Endothelial cell of umbilical vein (primary cell): ENCODE results near the gene UQCRH. TPM values are rescaled to one million over a fixed set of nuclear protein-coding genes. Genes with fewer than 3 reads are reported as not detected.

ENCODE experiments used
- BruUV-seq: library from RNA; stranded (reverse); fragments of 400-500 nt; replicated peaks from 2 replicates; lab custom pipeline; 2021; lab: Mats Ljungman, UMichigan
- CTCF ChIA-PET: fragments of 300-600, 350-600 bp; sonication (Branson Sonifier 250); formaldehyde crosslinking; loops from one replicate; lab custom pipeline; 2021; ENCODE audit warnings: antibody characterized with exemption, inconsistent platforms; lab: Charles Lee
- POLR2A ChIA-PET: fragments of 300-600, 350-600 bp; sonication (Branson Sonifier 250); formaldehyde crosslinking; loops from one replicate; lab custom pipeline; 2021; ENCODE audit warnings: antibody characterized with exemption, inconsistent platforms; lab: Charles Lee
- DNase-seq: peaks from one replicate; pipeline ENCODE4 v3.0.0-alpha.2; 2011; ENCODE audit warnings: low read depth, low spot score
- FAIRE-seq: peaks from 2 replicates; lab custom pipeline; 2011; peaks lifted over from hg19 to GRCh38; lab: Jason Lieb, UNC
- H2AFZ ChIP-seq: 2 replicates; pipeline ENCODE4 v1.6.0; 2012; ENCODE audit warnings: low read depth, low read length, control low read depth, inconsistent platforms
- H3K27ac ChIP-seq: 2 replicates; pipeline ENCODE4 v1.5.1; 2011; ENCODE audit warnings: low read depth, mild to moderate bottlenecking, control low read depth, low read length, moderate library complexity; ENCODE audit not compliant: insufficient read depth
- H3K27me3 ChIP-seq, 2 experiments: 2 replicates each; pipeline versions ENCODE4 v1.6.0 to v1.6.1; 2011; ENCODE audit warnings: low read length in 2 of 2, mixed read lengths in 1 of 2; ENCODE audit not compliant: control insufficient read depth in 2 of 2, insufficient read depth in 2 of 2
- H3K36me3 ChIP-seq, 2 experiments: 2 replicates in 1 of 2; 3 replicates in 1 of 2; pipeline ENCODE4 v1.5.1; 2011; ENCODE audit warnings: low read length in 2 of 2, mild to moderate bottlenecking in 1 of 2, moderate library complexity in 1 of 2; ENCODE audit not compliant: control insufficient read depth in 2 of 2, insufficient read depth in 2 of 2; ENCODE audit errors: extremely low read depth in 1 of 2
- H3K4me1 ChIP-seq: 3 replicates; pipeline ENCODE4 v1.5.1; 2011; ENCODE audit warnings: mild to moderate bottlenecking, low read length; ENCODE audit not compliant: control insufficient read depth, insufficient read depth; ENCODE audit errors: extremely low read depth
- H3K4me2 ChIP-seq: 2 replicates; pipeline ENCODE4 v1.6.1; 2011; ENCODE audit warnings: low read length, control low read depth, mixed read lengths; ENCODE audit not compliant: insufficient read depth
- H3K4me3 ChIP-seq, 3 experiments: fragments of 200-600 bp in 1 of 3; sonication (generic), shearing (Covaris generic) in 1 of 3; replicated peaks in 1 of 3; 2 replicates each; pipeline ENCODE4 v1.5.1; 2011 to 2016; ENCODE audit warnings: control low read depth in 3 of 3, low read length in 3 of 3, mild to moderate bottlenecking in 2 of 3, inconsistent platforms in 1 of 3, low read depth in 1 of 3, moderate library complexity in 1 of 3; ENCODE audit not compliant: insufficient read depth in 1 of 3
- H3K79me2 ChIP-seq: 2 replicates; pipeline ENCODE4 v1.6.0; 2012; ENCODE audit warnings: low read length, inconsistent platforms; ENCODE audit not compliant: control insufficient read depth, insufficient read depth
- H3K9ac ChIP-seq: replicated peaks from 2 replicates; pipeline ENCODE3; 2011; ENCODE audit warnings: low read length, control low read depth; ENCODE audit not compliant: insufficient read depth; ENCODE audit errors: extremely low read depth
- H3K9me1 ChIP-seq: replicated peaks from 3 replicates; pipeline ENCODE4 v1.6.0; 2011; ENCODE audit warnings: mild to moderate bottlenecking, low read length; ENCODE audit not compliant: control insufficient read depth, insufficient read depth; ENCODE audit errors: extremely low read depth
- H3K9me3 ChIP-seq: replicated peaks from 2 replicates; pipeline ENCODE4 v1.5.1; 2012; ENCODE audit warnings: low read length, inconsistent platforms; ENCODE audit not compliant: control insufficient read depth, insufficient read depth
- H4K20me1 ChIP-seq: replicated peaks from 2 replicates; pipeline ENCODE3; 2011; ENCODE audit warnings: mild to moderate bottlenecking, low read length; ENCODE audit not compliant: control insufficient read depth, insufficient read depth; ENCODE audit errors: extremely low read depth
- EZH2 ChIP-seq: IDR thresholded peaks from 2 replicates; pipeline ENCODE4 v1.6.1; 2012; ENCODE audit warnings: borderline replicate concordance, low read depth, mild to moderate bottlenecking, moderate library complexity, low read length, inconsistent platforms; ENCODE audit not compliant: severe bottlenecking
- FOS ChIP-seq: IDR thresholded peaks from 2 replicates; pipeline ENCODE4 v1.6.1; 2011; ENCODE audit warnings: mild to moderate bottlenecking, low read length, moderate library complexity, borderline replicate concordance; ENCODE audit not compliant: insufficient read depth
- GATA2 ChIP-seq: IDR thresholded peaks from 2 replicates; pipeline ENCODE4 v1.7.0; 2011; ENCODE audit warnings: low read depth, mild to moderate bottlenecking, moderate library complexity, mixed read lengths, low read length; ENCODE audit not compliant: insufficient read length, insufficient read depth
- JUN ChIP-seq: IDR thresholded peaks from 2 replicates; pipeline ENCODE4 v1.6.1; 2011; ENCODE audit warnings: borderline replicate concordance, low read depth; ENCODE audit not compliant: insufficient read length, insufficient read depth
- MYC ChIP-seq: IDR thresholded peaks from one replicate; pipeline ENCODE4 v1.6.1; 2011; ENCODE audit warnings: mild to moderate bottlenecking, low read depth, low read length
- POLR2A ChIP-seq: IDR thresholded peaks from 2 replicates; pipeline ENCODE4 v1.6.1; 2012; ENCODE audit warnings: low read depth, mild to moderate bottlenecking, control low read depth, low read length
- POLR2AphosphoS5 ChIP-seq: IDR thresholded peaks from 2 replicates; pipeline ENCODE4 v1.6.1; 2012; ENCODE audit warnings: low read depth, mild to moderate bottlenecking, control low read depth, low read length, moderate library complexity; ENCODE audit not compliant: insufficient read depth
- dilution Hi-C: fragments of 300-500 bp; cut with MboI; formaldehyde crosslinking; loops from one replicate; pipeline ENCODE4 v1.15.0; 2019; ENCODE audit warnings: low sequenced_read_pairs; ENCODE audit not compliant: extremely low pct_ligation_motif_present
- intact Hi-C: fragments of 100-400 bp; cut with micrococcal nuclease; formaldehyde crosslinking; loops from one replicate; pipeline ENCODE4 v1.10.0; 2022
- polyA plus RNA-seq, 4 experiments: library from polyadenylated mRNA; depleted of rRNA in 3 of 4; stranded (reverse) in 3 of 4; unstranded in 1 of 4; fragments of >200 nt; gene quantifications; 2 replicates each; pipeline versions ENCODE4 v1.2.1 to v1.2.3, GENCODE V29; 2011 to 2012; ENCODE audit warnings: missing spikeins in 1 of 4
- total RNA-seq: library from RNA; stranded (reverse); gene quantifications from 2 replicates; pipeline ENCODE4 v1.2.3, GENCODE V29; 2021
- TF ChIP-seq, protein P1 (sequence below): IDR thresholded peaks from 2 replicates; pipeline ENCODE4 v1.6.1; 2011; ENCODE audit not compliant: insufficient read depth, insufficient read length
- TF ChIP-seq, protein P2 (sequence below), 2 donors: IDR thresholded peaks; 1 replicate in 1 of 2; 2 replicates in 1 of 2; pipeline ENCODE4 v1.5.1; 2011; ENCODE audit warnings: low read length in 2 of 2, mild to moderate bottlenecking in 2 of 2, moderate library complexity in 2 of 2, control low read depth in 1 of 2, inconsistent platforms in 1 of 2, low read depth in 1 of 2; ENCODE audit not compliant: insufficient read depth in 1 of 2; ENCODE audit errors: extremely low read depth in 1 of 2

Gene UQCRH
- total and polyA plus RNA-seq, 2 donors (not counting 3 experiments of a cell fraction or from before 2014, with no cell fraction given), result 253 to 527 TPM

DNA sequence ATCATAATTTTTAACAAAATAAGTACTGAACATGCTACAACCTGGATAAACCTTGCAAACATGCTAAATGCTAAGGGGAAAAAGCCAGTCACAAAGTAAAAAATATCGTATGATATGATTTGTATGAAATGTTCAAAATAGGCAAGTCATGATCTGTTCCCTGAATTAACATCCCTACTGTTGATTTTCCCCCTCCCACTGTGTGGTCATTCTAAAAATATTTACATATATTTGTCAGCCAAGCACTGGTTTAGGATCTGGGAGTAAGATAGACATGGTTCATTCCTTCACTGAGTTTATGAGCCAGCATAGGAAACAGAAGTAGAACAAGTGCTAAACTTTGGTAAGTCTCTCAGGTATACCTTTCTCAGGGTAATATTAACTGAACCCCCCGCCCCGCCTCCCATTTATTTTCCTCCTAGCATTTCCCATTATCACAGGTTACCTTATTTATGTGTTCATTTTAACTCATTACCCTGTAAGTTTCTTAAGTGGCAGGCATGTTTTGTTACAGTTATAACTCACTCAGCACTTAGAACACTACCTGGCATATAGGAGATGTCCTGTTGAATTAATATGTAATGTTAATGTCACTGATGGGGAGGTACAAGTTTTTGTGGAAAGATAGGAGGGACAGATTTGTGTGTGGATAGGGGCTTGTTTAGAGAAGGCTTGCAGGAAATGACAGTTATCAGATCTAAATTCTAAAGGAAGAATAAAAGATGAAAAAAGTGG, 12.3 kb downstream of the UQCRH start:
- Histone ChIP-seq H3K36me3 (peaks cover 0 to 5% of the 10 kb centered on the region in 2 experiments), H3K9me3 (no peaks in the 10 kb centered on the region), H3K4me3 (no peak overlapping the region), H3K79me2 (no peaks in the 10 kb centered on the region), H3K4me1 (no peaks in the 10 kb centered on the region), H3K27ac (no peak overlapping the region), H4K20me1 (no peaks in the 10 kb centered on the region), H3K4me2 (no peak overlapping the region), H3K9ac (no peak overlapping the region), H2AFZ (no peak overlapping the region), H3K9me1 (no peaks in the 10 kb centered on the region), H3K27me3 (no peaks in the 10 kb centered on the region)
- CTCF ChIA-PET, result interaction anchor here (0.7 kb wide), 1 partner anchor 17 kb away, joined by 3 read pairs; no protein-coding TSS in a partner anchor
- POLR2A ChIA-PET, result no interaction called here
- no peak for TF ChIP-seq POLR2AphosphoS5
- no peak for TF ChIP-seq FOS
- no peak for TF ChIP-seq JUN
- TF ChIP-seq EZH2, result no peak
- TF ChIP-seq POLR2A, result no peak
- TF ChIP-seq MYC, result no peak
- TF ChIP-seq, protein P1, sequence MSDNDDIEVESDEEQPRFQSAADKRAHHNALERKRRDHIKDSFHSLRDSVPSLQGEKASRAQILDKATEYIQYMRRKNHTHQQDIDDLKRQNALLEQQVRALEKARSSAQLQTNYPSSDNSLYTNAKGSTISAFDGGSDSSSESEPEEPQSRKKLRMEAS, result no peak
- FAIRE-seq (no peak), DNase-seq (no peak)
- dilution Hi-C loops, result no loop called here
- intact Hi-C loops, result no loop called here
- BruUV-seq, result no TSS peak

DNA sequence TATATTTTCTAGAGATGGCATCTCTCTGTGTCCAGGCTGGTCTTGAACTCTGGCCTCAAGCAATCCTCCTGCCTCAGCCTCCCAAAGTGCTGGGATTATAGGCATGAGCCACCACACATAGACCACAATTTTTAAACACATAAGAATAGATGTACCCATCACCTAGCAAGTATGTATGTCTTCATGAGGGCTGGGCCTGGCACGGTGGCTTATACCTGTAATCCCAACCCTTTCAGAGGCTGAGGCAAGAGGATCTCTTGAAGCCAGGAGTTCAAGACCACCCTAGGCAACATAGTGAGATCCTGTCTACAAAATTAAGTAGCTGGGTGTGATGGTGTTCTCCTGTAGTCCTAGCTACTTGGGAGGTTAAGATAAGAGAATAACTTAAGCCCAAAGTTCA, 13.8 kb downstream of the UQCRH start:
- H3K9ac ChIP-seq, result no peak overlapping the region
- ChIA-PET CTCF (interaction anchor here (1.4 kb wide), 1 partner anchor 30 kb away, joined by 5 read pairs; no protein-coding TSS in a partner anchor), POLR2A (no interaction called here)
- no peak overlapping the region for H3K4me2 ChIP-seq
- H3K27ac ChIP-seq, result no peak overlapping the region
- TF ChIP-seq FOS (no peak), EZH2 (no peak), POLR2AphosphoS5 (no peak), MYC (no peak), POLR2A (no peak), GATA2 (no peak)
- TF ChIP-seq, protein P2, sequence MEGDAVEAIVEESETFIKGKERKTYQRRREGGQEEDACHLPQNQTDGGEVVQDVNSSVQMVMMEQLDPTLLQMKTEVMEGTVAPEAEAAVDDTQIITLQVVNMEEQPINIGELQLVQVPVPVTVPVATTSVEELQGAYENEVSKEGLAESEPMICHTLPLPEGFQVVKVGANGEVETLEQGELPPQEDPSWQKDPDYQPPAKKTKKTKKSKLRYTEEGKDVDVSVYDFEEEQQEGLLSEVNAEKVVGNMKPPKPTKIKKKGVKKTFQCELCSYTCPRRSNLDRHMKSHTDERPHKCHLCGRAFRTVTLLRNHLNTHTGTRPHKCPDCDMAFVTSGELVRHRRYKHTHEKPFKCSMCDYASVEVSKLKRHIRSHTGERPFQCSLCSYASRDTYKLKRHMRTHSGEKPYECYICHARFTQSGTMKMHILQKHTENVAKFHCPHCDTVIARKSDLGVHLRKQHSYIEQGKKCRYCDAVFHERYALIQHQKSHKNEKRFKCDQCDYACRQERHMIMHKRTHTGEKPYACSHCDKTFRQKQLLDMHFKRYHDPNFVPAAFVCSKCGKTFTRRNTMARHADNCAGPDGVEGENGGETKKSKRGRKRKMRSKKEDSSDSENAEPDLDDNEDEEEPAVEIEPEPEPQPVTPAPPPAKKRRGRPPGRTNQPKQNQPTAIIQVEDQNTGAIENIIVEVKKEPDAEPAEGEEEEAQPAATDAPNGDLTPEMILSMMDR (IDR thresholded peaks at IDR 0.05; ENCODE audit: extremely low read depth in 1 of 2, insufficient read depth in 1 of 2, low read depth in 1 of 2, low read length in 2 of 2), result no peak
- TF ChIP-seq, protein P1, result no peak
- intact Hi-C loops, result no loop called here
- no peak for DNase-seq
- dilution Hi-C loops, result no loop called here
- no TSS peak for BruUV-seq
- H3K27me3 ChIP-seq, result no peaks in the 10 kb centered on the region
- no peaks in the 10 kb centered on the region for H3K4me1 ChIP-seq
- H2AFZ ChIP-seq, result no peak overlapping the region
- peaks cover 0 to 5% of the 10 kb centered on the region in 2 experiments for H3K36me3 ChIP-seq
- H3K9me1 ChIP-seq, result no peaks in the 10 kb centered on the region
- no peak for FAIRE-seq
- H4K20me1 ChIP-seq, result no peaks in the 10 kb centered on the region
- no peaks in the 10 kb centered on the region for H3K79me2 ChIP-seq
- H3K4me3 ChIP-seq, result no peak overlapping the region
- H3K9me3 ChIP-seq, result no peaks in the 10 kb centered on the region
